ENCODE results near the gene NKAIN2. TPM values are rescaled to one million over a fixed set of nuclear protein-coding genes. Genes with fewer than 3 reads are reported as not detected.

The NKAIN2 gene
- polyA plus RNA-seq, 1 donor (not counting 4 experiments of a cell fraction or from before 2014, with no cell fraction given) = 0.13 TPM

DNA sequence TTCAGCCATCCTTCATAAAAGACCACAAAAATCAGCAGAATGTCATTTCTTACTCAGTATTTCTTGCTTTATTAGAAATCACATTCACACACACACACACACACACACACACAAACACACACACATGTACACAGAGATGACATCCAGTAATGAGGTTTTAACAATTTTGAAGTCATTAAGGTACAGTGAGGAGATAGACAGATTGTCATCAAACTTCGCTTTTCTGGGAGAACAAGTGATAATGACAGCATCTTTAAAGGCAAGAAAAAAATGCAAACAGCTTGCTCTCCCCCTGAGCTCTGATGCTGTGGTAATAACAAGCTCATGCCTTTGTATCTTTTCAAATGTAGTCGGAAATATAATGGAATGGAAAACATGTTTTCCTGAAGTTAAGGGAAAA lies 974.2 kb downstream of the NKAIN2 start:
- TF ChIP-seq EZH2 (IDR thresholded peaks at IDR 0.05; ENCODE audit: low read length) = no peak
- TF ChIP-seq, protein P1, sequence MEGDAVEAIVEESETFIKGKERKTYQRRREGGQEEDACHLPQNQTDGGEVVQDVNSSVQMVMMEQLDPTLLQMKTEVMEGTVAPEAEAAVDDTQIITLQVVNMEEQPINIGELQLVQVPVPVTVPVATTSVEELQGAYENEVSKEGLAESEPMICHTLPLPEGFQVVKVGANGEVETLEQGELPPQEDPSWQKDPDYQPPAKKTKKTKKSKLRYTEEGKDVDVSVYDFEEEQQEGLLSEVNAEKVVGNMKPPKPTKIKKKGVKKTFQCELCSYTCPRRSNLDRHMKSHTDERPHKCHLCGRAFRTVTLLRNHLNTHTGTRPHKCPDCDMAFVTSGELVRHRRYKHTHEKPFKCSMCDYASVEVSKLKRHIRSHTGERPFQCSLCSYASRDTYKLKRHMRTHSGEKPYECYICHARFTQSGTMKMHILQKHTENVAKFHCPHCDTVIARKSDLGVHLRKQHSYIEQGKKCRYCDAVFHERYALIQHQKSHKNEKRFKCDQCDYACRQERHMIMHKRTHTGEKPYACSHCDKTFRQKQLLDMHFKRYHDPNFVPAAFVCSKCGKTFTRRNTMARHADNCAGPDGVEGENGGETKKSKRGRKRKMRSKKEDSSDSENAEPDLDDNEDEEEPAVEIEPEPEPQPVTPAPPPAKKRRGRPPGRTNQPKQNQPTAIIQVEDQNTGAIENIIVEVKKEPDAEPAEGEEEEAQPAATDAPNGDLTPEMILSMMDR (optimal IDR thresholded peaks at IDR 0.05 in 1 of 3, IDR thresholded peaks at IDR 0.05 in 1 of 3, conservative IDR thresholded peaks at IDR 0.05 in 1 of 3; ENCODE audit: extremely low read depth in 1 of 3, insufficient read depth in 2 of 3, low read length in 3 of 3) = no peak
- Histone ChIP-seq H4K20me1 (ENCODE audit: control insufficient read depth, extremely low read depth, insufficient read depth, low read length) (no peaks in the 10 kb centered on the region), H3K27me3 (ENCODE audit: control insufficient read depth, extremely low read depth, insufficient read depth, low read length) (peaks cover 3% of the 10 kb centered on the region), H3K9ac (ENCODE audit: control insufficient read depth, extremely low read depth, insufficient read depth, low read length) (no peak overlapping the region), H2AFZ (ENCODE audit: control insufficient read depth, low read length) (no peak overlapping the region), H3K4me3 (ENCODE audit: control insufficient read depth in 2 of 3, extremely low read depth in 1 of 3, insufficient read depth in 2 of 3, low read depth in 1 of 3, low read length in 3 of 3) (no peak overlapping the region), H3K79me2 (ENCODE audit: control insufficient read depth, insufficient read depth, low read length) (no peaks in the 10 kb centered on the region), H3K4me1 (ENCODE audit: control insufficient read depth, extremely low read depth, insufficient read depth, low read length) (no peaks in the 10 kb centered on the region), H3K9me3 (ENCODE audit: control insufficient read depth, low read depth, low read length) (no peaks in the 10 kb centered on the region), H3K36me3 (ENCODE audit: control insufficient read depth in 2 of 2, extremely low read depth in 1 of 2, insufficient read depth in 2 of 2, low read length in 2 of 2) (no peaks in the 10 kb centered on the region), H3K27ac (ENCODE audit: control insufficient read depth, insufficient read depth, low read length) (no peak overlapping the region), H3K9me1 (ENCODE audit: control insufficient read depth, extremely low read depth, insufficient read depth, low read length) (no peaks in the 10 kb centered on the region), H3K4me2 (ENCODE audit: control insufficient read depth, extremely low read depth, insufficient read depth, low read depth, low read length) (no peak overlapping the region)
- FAIRE-seq (no peak), DNase-seq (ENCODE audit: low read depth, low spot score) (no peak)
- dilution Hi-C loops (cut with MboI; ENCODE audit: extremely low pct_ligation_motif_present, low sequenced_read_pairs) = no loop called here

DNA sequence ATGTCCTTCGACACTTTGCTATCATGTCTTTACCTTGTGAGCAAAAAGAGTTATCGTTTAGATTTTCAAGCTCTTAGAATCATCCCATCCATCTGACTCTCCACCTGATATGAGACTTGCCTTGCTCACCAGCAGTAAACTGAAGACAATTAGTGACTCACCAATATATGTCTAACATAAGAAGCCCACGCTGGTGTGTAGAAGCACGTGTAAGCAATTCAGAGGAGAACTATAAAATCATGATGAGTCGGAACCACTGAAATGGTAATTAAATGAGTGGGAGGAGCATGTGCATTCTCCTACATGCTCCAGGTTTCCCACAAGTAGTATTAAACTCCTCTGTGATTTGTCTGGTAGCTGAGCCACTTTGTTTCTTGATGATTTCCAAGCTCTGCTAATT lies 977.0 kb downstream of the NKAIN2 start:
- Histone ChIP-seq H3K36me3 (ENCODE audit: control insufficient read depth in 2 of 2, extremely low read depth in 1 of 2, insufficient read depth in 2 of 2, low read length in 2 of 2) (no peaks in the 10 kb centered on the region), H3K27me3 (ENCODE audit: control insufficient read depth, extremely low read depth, insufficient read depth, low read length) (no peaks in the 10 kb centered on the region), H3K9me3 (ENCODE audit: control insufficient read depth, low read depth, low read length) (no peaks in the 10 kb centered on the region), H3K4me1 (ENCODE audit: control insufficient read depth, extremely low read depth, insufficient read depth, low read length) (no peaks in the 10 kb centered on the region), H3K9ac (ENCODE audit: control insufficient read depth, extremely low read depth, insufficient read depth, low read length) (no peak overlapping the region), H3K4me3 (ENCODE audit: control insufficient read depth in 2 of 3, extremely low read depth in 1 of 3, insufficient read depth in 2 of 3, low read depth in 1 of 3, low read length in 3 of 3) (no peak overlapping the region), H3K27ac (ENCODE audit: control insufficient read depth, insufficient read depth, low read length) (no peak overlapping the region), H3K9me1 (ENCODE audit: control insufficient read depth, extremely low read depth, insufficient read depth, low read length) (no peaks in the 10 kb centered on the region), H3K79me2 (ENCODE audit: control insufficient read depth, insufficient read depth, low read length) (no peaks in the 10 kb centered on the region), H4K20me1 (ENCODE audit: control insufficient read depth, extremely low read depth, insufficient read depth, low read length) (no peaks in the 10 kb centered on the region), H2AFZ (ENCODE audit: control insufficient read depth, low read length) (no peak overlapping the region), H3K4me2 (ENCODE audit: control insufficient read depth, extremely low read depth, insufficient read depth, low read depth, low read length) (no peak overlapping the region)
- FAIRE-seq = no peak
- TF ChIP-seq EZH2 (IDR thresholded peaks at IDR 0.05; ENCODE audit: low read length) = no peak
- TF ChIP-seq, protein P1 (optimal IDR thresholded peaks at IDR 0.05 in 1 of 3, IDR thresholded peaks at IDR 0.05 in 1 of 3, conservative IDR thresholded peaks at IDR 0.05 in 1 of 3; ENCODE audit: extremely low read depth in 1 of 3, insufficient read depth in 2 of 3, low read length in 3 of 3) = no peak
- no peak for DNase-seq (ENCODE audit: low read depth, low spot score)
- dilution Hi-C loops (cut with MboI; ENCODE audit: extremely low pct_ligation_motif_present, low sequenced_read_pairs) = no loop called here
